Measurements from ENCODE around the gene PTPN14.

- TF ChIP-seq EZH2 (IDR thresholded peaks at IDR 0.05; ENCODE audit: borderline replicate concordance, low read length) (no peak), CTCF (conservative IDR thresholded peaks at IDR 0.05 in 1 of 2, IDR thresholded peaks at IDR 0.05 in 1 of 2; ENCODE audit: extremely low read depth in 1 of 2, insufficient read depth in 1 of 2, low read depth in 1 of 2, low read length in 2 of 2) (no peak)
These were observed 13.4 kb downstream of the PTPN14 start for GRCh38 chr1:214537872-214538473.
